Panc1 (cell line): ENCODE measurements around the gene CXCR3.

Experiments used
- SIN3A ChIP-seq: IDR thresholded peaks from 2 replicates; pipeline ENCODE4 v1.6.1; 2012; ENCODE audit warnings: low read depth, mild to moderate bottlenecking, low read length, moderate library complexity, borderline replicate concordance; ENCODE audit not compliant: insufficient read depth
- TF ChIP-seq, protein P1 (sequence below): fragments of 450-650 bp; IDR thresholded peaks from 2 replicates; pipeline ENCODE4 v1.5.1; 2017; ENCODE audit warnings: mild to moderate bottlenecking
- TF ChIP-seq, protein P2 (sequence below), 2 experiments: IDR thresholded peaks; 2 replicates each; pipeline ENCODE4 v1.6.1; 2011 to 2012; ENCODE audit warnings: low read depth in 2 of 2, control low read depth in 1 of 2, low read length in 1 of 2, mild to moderate bottlenecking in 1 of 2, moderate library complexity in 1 of 2; ENCODE audit not compliant: insufficient read depth in 1 of 2

DNA sequence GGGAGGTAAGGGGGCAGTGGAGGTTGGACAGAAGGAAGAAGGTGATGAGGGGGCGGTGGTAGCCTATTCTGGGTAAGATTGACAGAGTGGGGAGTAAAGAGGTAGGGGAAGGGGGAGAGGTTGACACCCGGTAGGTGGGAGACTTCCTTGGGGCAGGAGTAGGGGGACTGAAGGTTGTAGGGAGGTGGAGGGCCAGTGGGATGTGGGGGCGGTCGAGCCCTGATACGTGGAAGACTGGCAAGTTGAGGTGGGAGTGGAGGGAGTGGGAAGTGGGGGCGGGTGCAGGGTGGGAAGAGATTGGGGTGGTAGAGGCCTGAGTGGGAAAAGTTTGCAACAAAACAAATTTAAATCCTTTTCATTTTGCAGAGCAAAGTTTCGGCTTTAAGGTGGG is 38.3 kb downstream of the CXCR3 start:
- no peak for TF ChIP-seq SIN3A
- TF ChIP-seq, protein P1, sequence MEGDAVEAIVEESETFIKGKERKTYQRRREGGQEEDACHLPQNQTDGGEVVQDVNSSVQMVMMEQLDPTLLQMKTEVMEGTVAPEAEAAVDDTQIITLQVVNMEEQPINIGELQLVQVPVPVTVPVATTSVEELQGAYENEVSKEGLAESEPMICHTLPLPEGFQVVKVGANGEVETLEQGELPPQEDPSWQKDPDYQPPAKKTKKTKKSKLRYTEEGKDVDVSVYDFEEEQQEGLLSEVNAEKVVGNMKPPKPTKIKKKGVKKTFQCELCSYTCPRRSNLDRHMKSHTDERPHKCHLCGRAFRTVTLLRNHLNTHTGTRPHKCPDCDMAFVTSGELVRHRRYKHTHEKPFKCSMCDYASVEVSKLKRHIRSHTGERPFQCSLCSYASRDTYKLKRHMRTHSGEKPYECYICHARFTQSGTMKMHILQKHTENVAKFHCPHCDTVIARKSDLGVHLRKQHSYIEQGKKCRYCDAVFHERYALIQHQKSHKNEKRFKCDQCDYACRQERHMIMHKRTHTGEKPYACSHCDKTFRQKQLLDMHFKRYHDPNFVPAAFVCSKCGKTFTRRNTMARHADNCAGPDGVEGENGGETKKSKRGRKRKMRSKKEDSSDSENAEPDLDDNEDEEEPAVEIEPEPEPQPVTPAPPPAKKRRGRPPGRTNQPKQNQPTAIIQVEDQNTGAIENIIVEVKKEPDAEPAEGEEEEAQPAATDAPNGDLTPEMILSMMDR = no peak
- TF ChIP-seq, protein P2, sequence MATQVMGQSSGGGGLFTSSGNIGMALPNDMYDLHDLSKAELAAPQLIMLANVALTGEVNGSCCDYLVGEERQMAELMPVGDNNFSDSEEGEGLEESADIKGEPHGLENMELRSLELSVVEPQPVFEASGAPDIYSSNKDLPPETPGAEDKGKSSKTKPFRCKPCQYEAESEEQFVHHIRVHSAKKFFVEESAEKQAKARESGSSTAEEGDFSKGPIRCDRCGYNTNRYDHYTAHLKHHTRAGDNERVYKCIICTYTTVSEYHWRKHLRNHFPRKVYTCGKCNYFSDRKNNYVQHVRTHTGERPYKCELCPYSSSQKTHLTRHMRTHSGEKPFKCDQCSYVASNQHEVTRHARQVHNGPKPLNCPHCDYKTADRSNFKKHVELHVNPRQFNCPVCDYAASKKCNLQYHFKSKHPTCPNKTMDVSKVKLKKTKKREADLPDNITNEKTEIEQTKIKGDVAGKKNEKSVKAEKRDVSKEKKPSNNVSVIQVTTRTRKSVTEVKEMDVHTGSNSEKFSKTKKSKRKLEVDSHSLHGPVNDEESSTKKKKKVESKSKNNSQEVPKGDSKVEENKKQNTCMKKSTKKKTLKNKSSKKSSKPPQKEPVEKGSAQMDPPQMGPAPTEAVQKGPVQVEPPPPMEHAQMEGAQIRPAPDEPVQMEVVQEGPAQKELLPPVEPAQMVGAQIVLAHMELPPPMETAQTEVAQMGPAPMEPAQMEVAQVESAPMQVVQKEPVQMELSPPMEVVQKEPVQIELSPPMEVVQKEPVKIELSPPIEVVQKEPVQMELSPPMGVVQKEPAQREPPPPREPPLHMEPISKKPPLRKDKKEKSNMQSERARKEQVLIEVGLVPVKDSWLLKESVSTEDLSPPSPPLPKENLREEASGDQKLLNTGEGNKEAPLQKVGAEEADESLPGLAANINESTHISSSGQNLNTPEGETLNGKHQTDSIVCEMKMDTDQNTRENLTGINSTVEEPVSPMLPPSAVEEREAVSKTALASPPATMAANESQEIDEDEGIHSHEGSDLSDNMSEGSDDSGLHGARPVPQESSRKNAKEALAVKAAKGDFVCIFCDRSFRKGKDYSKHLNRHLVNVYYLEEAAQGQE (IDR thresholded peaks at IDR 0.05; ENCODE audit: insufficient read depth in 1 of 2, low read depth in 2 of 2, low read length in 1 of 2) = no peak
